Measurements from ENCODE around the gene PSMD8. TPM values are rescaled to one million over a fixed set of nuclear protein-coding genes. Genes with fewer than 3 reads are reported as not detected.

The PSMD8 gene
- total and polyA plus RNA-seq, 2 of the 8 experiments (the other 6 are each of a cell fraction or from before 2014, with no cell fraction given) = 170 to 486 TPM

DNA sequence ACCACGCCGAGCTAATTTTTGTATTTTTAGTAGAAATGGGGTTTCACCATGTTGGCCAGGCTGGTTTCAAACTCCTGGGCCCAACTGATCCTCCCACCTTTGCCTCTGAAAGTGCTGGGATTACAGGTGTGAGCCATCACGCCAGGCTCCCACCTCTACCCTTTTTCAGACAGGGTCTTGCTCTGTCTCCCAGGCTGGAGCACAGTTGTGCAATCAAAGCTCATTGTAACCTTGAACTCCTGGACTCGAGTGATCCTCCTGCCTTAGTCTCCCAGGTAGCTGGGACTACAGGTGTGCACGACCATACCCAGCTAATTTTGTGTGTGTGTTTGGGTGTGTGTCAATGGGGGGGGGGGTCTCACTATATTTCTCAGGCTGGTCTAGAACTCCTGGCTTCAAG lies 49.9 kb downstream of the PSMD8 start:
- no peak overlapping the region for H3K23ac ChIP-seq (ENCODE audit: insufficient read length)
- H3K9ac ChIP-seq (replicated peaks in 1 of 4; ENCODE audit: extremely low read depth in 1 of 4, low read depth in 3 of 4, low read length in 3 of 4) = no peak overlapping the region
- H3K4me1 ChIP-seq (replicated peaks in 1 of 4; ENCODE audit: control insufficient read depth in 3 of 4, insufficient read depth in 4 of 4, low read length in 3 of 4) = peaks cover 4 to 8% (median 8%) of the 10 kb centered on the region in 4 experiments; a peak in 6 of 7 replicates
- no peaks in the 10 kb centered on the region for H3K9me3 ChIP-seq (ENCODE audit: insufficient read depth in 2 of 2, low read depth in 1 of 2, low read length in 1 of 2)
- H2BK20ac ChIP-seq (ENCODE audit: low read length) = no peak overlapping the region
- no peaks in the 10 kb centered on the region for H4K20me1 ChIP-seq (replicated peaks in 1 of 2; ENCODE audit: control insufficient read depth in 1 of 2, insufficient read depth in 2 of 2, low read length in 2 of 2)
- H2AFZ ChIP-seq (ENCODE audit: low read length) = no peak overlapping the region
- no peak overlapping the region for H3K14ac ChIP-seq (ENCODE audit: insufficient read length)
- H3K4me2 ChIP-seq (ENCODE audit: insufficient read depth in 1 of 2, low read depth in 2 of 2, low read length in 2 of 2) = no peak overlapping the region
- DNase-seq (ENCODE audit: low read depth in 1 of 2, low spot score in 2 of 2) (no peak), FAIRE-seq (no peak)
- no peak overlapping the region for H3K4ac ChIP-seq (replicated peaks; ENCODE audit: insufficient read length, low read depth, low read length)
- H2BK15ac ChIP-seq (ENCODE audit: low read length) = no peak overlapping the region
- H2BK120ac ChIP-seq (replicated peaks; ENCODE audit: low read depth, low read length) = no peak overlapping the region
- H4K5ac ChIP-seq (ENCODE audit: insufficient read length, low read depth, low read length) = no peak overlapping the region
- no peaks in the 10 kb centered on the region for H3K79me2 ChIP-seq (ENCODE audit: control insufficient read depth in 1 of 2, insufficient read depth in 2 of 2, low read length in 2 of 2)
- H3K79me1 ChIP-seq (ENCODE audit: low read depth, low read length) = no peaks in the 10 kb centered on the region
- no peak overlapping the region for H2BK5ac ChIP-seq (ENCODE audit: low read depth, low read length)
- H2BK12ac ChIP-seq (ENCODE audit: low read depth, low read length) = peak overlapping the region; percentile 68; the same call in 1 of the 2 replicates
- no peak overlapping the region for H4K8ac ChIP-seq (ENCODE audit: extremely low read depth, insufficient read depth, low read length)
- TF ChIP-seq HDAC6 (IDR thresholded peaks at IDR 0.05; ENCODE audit: low read depth, low read length) (no peak), BCL11A (IDR thresholded peaks at IDR 0.05; ENCODE audit: low read depth in 2 of 2, low read length in 2 of 2) (no peak)
- TF ChIP-seq, protein P1, sequence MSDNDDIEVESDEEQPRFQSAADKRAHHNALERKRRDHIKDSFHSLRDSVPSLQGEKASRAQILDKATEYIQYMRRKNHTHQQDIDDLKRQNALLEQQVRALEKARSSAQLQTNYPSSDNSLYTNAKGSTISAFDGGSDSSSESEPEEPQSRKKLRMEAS (IDR thresholded peaks at IDR 0.05) = no peak
- no peak overlapping the region for H4K91ac ChIP-seq (replicated peaks; ENCODE audit: insufficient read length, low read length)
- 83% methylated on average over 3 of the region's 5 CpGs; no CpG with 5 or more reads in 1 of the 2 experiments for WGBS, 2 experiments (ENCODE audit: extremely low coverage in 1 of 2, insufficient coverage in 1 of 2, insufficient read length in 1 of 2, insufficient replicate concordance in 2 of 2, low coverage in 1 of 2, low lambda C conversion rate in 2 of 2, missing lambda C conversion rate in 1 of 2)
- H3K23me2 ChIP-seq (ENCODE audit: low read depth, low read length) = no peaks in the 10 kb centered on the region; the same call in 1 of the 2 replicates
- no peak overlapping the region for H3K56ac ChIP-seq (replicated peaks; ENCODE audit: insufficient read length, low read depth, low read length)
- H3K18ac ChIP-seq (ENCODE audit: extremely low read depth, low read length) = no peak overlapping the region
- ChIA-PET POLR2A (ENCODE audit: partially characterized antibody) (interaction anchor here (0.9 to 1.2 kb wide), 3 partner anchors 11 to 160 kb away, joined by 3 to 5 read pairs (median 4); no protein-coding TSS in a partner anchor), CTCF (ENCODE audit: partially characterized antibody) (interaction anchor here (0.6 to 3.2 kb wide), 7 partner anchors 10 to 491 kb away, joined by 3 to 10 read pairs (median 4); partner anchors contain the start of gene FAM98C)
- no peak overlapping the region for H3K4me3 ChIP-seq (ENCODE audit: extremely low read depth in 1 of 4, insufficient read depth in 2 of 4, low read depth in 3 of 4, low read length in 4 of 4)
- H3K27me3 ChIP-seq (replicated peaks in 1 of 4; ENCODE audit: control insufficient read depth in 3 of 4, extremely low read depth in 1 of 4, insufficient read depth in 3 of 4, low read length in 3 of 4) = no peaks in the 10 kb centered on the region
- no peaks in the 10 kb centered on the region for H3K36me3 ChIP-seq (ENCODE audit: control insufficient read depth in 2 of 4, insufficient read depth in 4 of 4, low read length in 3 of 4)
- no peak overlapping the region for H2AK5ac ChIP-seq (ENCODE audit: low read depth, low read length)
- H3K27ac ChIP-seq (ENCODE audit: low read depth, low read length) = no peak overlapping the region

Data from H1 (cell line).